Urothelium cell line (cell line): ENCODE measurements around the gene KIF9.
"Not testable (repeated sequence)": the region's sequence is repeated elsewhere in the genome, so short reads cannot be mapped to it uniquely, and the experiment has no call there.

Source experiments
- DNase-seq: peaks from one replicate; pipeline ENCODE4 v3.0.0; 2011; ENCODE audit warnings: low spot score, mixed read lengths
- FAIRE-seq: peaks from 2 replicates; lab custom pipeline; 2011; peaks lifted over from hg19 to GRCh38; lab: Jason Lieb, UNC

Gene KIF9, protein sequence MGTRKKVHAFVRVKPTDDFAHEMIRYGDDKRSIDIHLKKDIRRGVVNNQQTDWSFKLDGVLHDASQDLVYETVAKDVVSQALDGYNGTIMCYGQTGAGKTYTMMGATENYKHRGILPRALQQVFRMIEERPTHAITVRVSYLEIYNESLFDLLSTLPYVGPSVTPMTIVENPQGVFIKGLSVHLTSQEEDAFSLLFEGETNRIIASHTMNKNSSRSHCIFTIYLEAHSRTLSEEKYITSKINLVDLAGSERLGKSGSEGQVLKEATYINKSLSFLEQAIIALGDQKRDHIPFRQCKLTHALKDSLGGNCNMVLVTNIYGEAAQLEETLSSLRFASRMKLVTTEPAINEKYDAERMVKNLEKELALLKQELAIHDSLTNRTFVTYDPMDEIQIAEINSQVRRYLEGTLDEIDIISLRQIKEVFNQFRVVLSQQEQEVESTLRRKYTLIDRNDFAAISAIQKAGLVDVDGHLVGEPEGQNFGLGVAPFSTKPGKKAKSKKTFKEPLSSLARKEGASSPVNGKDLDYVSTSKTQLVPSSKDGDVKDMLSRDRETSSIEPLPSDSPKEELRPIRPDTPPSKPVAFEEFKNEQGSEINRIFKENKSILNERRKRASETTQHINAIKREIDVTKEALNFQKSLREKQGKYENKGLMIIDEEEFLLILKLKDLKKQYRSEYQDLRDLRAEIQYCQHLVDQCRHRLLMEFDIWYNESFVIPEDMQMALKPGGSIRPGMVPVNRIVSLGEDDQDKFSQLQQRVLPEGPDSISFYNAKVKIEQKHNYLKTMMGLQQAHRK

GRCh38 chr3:47282424-47283192 is at the start of gene KIF9, which contains the start of gene KLHL18:
Gene KIF9 (minus strand): TSS chr3:47282799. CDS start chr3:47277374, 5,425 bp downstream.
Gene KLHL18 (plus strand): TSS chr3:47282944. CDS start chr3:47282966, 22 bp downstream.
- peak; percentile 95 for DNase-seq
- FAIRE-seq, result peak; percentile 91

DNA sequence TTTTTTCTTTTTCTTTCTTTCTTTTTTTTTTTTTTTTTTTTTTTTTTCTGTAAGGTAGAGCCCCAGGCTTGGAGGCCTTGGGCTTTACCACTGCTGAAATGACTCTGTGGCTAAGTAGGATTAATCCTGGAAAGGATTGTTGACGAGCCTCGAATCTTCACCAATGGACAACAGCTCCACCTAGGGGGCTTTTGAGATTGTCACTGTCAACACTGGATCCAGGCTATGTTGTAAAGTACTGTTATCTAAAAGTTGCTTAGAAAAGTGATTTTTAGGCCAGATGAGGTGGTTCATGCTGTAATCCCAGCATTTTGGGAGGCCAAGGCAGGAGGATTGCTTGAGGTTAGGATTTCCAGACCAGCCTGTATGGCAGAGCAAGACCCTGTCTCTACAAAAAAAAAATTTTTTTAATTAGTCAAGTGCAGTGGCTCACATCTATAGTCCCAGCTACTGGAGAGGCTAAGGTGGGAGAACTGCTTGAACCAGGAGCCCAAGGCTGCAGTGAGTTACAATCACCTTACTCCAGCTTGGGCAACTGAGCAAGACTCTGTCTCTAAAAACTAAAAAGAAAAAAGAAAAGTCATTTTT is 41.8 kb upstream of the KIF9 start:
- DNase-seq, result peak; percentile 72
- FAIRE-seq, result no peak

DNA sequence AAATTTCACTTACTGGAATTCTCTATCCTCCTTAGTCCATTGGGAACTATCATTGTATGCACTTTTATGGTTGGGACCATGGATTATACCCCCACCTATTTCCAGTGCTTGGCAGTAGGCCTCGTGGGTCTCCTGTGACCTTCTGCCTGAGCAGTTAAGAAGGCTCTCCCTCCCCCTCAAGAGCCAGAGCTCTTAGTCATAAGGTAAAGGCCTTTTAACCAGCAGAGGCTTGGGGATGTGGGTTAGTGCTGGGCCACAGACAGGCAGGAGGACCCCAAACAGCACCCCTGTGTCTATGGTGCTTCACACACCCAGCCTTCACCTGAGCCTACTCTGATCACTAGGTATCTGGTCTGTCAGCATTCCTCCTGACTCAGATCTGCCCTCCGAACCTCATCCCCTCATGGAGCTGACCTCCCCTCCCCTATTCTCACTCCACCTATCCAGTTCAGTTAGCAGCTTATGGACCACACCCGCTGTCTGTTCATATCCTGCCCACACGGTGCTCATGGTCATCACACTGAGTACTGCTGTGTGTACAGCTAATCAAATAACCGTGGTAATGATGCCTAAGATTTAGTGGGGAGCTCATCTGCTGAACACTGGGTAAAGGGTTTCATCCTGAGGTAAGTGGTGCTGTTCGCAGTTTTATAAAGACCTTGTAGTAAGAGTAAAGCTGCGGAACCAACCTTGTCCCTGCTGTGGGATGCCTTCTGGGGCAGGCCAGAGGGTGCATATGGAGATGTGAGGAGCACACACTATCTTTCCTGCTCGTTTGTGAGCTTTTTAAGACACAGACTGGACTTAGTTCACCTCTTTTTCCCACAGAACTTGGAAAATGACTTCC is 41.1 kb upstream of the KIF9 start:
- peak; percentile 24 for DNase-seq
- no peak for FAIRE-seq

GRCh38 chr3:47319956-47320355 is 37.4 kb upstream of the KIF9 start:
- no peak for DNase-seq
- no peak for FAIRE-seq

DNA sequence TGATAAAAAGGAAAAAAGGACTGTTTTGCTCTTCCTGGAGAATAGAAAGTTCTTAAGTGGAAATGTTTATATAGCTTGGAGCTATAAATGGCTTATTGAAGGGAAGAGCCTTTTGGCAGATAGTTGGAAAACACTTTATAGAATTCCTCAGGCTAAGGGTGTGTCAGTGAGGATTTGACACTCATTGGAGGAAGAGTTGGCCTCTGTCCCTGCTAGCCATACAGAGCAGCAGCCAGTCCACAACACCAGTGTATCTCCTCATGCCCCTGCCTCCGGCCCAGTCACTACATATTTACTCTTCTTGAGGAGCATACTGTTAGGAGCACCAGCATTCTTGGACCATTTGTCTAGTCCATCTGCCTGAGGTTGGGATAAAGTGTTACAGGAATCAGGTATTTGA is 36.3 kb upstream of the KIF9 start:
- DNase-seq (no peak), FAIRE-seq (no peak)

- FAIRE-seq, DNase-seq: not testable (repeated sequence)
Measured at GRCh38 chr3:47316151-47316550, 33.6 kb upstream of the KIF9 start.

DNA sequence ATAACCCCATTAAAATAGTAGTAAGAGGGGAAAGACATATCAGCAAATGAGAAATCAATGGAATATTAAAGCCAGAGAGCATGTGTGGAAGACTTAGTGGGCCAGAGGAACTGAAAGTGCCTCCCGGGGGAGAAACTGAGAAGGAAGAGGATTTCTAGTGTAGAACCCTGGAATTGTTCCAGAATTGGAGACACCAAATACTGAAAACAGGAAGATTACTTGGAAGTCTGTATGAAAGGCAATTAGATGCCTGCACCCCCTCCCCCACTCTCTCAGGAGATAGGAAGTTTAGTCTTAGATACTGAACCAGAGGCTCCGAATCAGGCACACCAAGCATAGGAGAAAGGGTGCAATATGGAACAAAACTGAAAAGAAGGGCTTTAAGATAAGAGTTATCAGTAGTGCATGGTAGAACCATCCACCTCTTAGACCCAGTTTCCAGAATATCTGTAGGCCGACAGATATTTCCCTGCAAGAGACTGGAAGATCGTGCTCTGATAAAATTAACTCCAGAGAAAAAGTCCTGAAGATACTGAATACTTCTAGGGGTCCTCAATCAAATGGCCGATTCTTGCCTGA is 32.6 kb upstream of the KIF9 start:
- no peak for FAIRE-seq
- DNase-seq, result no peak

- DNase-seq (no peak), FAIRE-seq (no peak)
Measured at GRCh38 chr3:47314056-47314764, 31.6 kb upstream of the KIF9 start.

DNA sequence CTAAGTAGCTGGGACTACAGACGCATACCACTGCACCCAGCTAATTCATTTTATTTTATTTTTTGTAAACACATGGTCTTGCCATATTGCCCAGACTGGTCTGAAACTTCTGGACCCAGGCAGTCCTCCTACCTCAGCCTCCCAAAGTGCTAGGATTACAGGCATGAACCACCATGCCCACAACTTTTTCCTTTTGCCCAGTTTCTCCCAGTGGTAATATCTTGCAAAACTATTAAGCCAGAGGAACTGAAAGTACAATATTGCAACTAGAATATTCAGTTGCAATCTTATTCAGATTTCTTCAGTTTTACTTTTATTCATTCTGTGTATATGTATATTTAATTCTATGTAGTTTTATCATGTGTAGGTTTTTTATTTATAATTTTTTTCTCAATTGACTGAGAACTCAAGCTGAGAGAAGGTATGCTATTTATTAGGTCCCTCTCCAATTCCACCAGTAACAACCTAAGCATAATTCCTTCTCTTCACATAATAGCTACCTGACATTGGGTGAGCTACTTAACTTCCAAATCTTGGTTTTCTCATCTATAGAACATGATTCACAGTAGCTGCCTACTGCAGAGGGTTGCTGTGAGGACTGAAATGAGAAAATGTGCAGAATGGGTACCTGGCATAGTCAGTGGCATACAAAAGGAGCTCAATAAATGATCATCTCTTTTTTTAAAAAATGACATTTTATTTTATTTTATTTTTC is 30.9 kb upstream of the KIF9 start:
- DNase-seq (no peak), FAIRE-seq (no peak)

DNA sequence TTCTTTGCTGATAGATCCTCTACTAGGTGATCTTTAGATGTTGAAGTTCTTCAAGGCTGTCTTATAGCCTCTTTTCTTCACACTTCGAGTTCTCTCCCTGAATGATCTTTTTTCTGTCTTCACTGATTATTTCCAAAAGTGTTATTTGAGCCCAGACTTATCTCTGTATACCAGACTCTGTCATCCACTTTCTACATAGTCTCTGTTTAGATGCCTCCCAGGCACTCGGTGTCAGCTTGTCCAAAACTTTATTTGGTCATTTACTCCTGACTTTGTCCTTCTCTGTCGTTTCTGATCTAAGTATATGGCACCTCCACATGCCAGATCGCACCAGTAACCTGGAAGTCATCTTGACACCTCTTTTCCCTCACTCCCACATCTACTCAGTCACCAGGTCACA is 27.8 kb upstream of the KIF9 start:
- DNase-seq (no peak), FAIRE-seq (no peak)

- not testable (repeated sequence) for FAIRE-seq
Measured at GRCh38 chr3:47309231-47309630, 26.6 kb upstream of the KIF9 start.

DNA sequence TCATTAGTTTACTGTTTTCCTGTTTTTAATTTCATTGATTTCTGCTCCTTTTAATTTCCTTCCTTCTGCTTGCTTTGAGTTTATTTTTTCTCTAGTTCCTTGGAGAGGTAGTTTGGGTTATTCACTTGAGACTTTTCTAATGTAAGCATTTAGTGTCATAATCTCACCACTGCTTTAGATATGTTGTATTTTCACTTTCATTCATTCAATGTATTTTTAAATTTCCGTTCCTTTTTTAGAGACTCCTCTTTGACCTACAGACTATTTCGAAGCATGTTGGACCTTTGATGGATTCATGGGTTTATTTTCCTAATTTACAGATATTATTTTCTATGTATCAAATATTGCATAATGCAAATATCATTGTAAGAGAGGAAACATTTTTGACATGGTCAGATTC is 23.4 kb upstream of the KIF9 start:
- DNase-seq (no peak), FAIRE-seq (no peak)

More at GRCh38 chr3:47309231-47309630, 26.6 kb upstream of the KIF9 start:
- DNase-seq, result not testable (repeated sequence)

DNA sequence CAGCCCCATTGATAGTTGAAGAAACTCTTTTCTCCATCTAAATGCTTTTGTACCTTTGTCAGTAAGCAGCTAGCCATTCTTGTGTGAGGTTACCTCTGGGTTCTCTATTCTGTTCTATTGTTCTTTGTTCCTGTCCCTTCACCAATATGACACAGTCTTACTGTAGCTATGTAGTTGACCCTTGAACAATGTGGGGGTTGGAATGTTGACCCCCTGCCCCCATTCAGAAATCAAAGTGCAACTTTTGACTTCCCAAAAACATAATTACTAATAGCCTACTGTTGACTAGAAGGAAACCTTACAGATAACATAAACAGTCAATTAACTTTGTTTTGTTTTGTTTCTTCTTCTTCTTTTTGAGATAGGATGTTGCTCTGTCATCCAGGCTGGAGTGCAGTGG is 18.9 kb upstream of the KIF9 start:
- DNase-seq, result no peak
- no peak for FAIRE-seq

- no peak for FAIRE-seq
- no peak for DNase-seq
Measured at GRCh38 chr3:47299381-47300318, 17.1 kb upstream of the KIF9 start.

- FAIRE-seq (no peak), DNase-seq (no peak)
Measured at GRCh38 chr3:47298439-47298838, 15.8 kb upstream of the KIF9 start.

DNA sequence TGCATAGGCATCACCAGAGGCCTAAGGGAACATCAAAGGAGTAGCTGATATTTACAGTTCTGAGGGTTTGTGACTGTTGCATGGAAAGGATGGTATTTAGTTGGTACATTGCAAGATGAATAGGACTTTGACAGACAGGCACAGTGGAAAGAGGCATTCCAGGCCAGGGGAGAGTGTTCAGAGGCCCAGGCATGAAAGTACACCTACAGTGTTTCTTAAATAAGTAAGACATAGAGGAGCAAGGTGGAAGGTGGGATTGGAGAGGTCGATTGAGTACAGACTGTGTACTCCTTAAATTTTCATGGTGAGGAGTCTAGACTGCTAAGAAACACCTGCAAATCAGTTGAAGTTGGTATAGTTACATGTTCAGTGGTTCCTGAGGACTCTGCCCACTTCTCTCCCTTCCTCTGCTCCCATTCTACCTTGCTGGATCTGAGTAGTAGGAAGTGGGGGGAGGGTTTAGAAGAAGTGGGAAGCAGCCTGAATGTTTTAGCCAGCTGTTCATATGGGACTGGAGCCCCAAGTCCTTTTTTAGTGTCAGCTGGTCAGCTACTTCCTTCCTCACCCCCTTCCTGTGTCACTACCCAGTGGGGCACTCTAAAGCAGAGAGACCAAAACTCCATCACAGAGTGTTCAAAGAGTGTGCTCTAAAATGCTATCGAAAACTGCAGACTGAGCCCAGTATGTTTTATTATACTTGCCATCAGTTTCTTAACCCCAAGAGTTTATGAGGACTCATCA is 14.1 kb upstream of the KIF9 start:
- DNase-seq (no peak), FAIRE-seq (no peak)
